HG03354 (cell line): ENCODE data around the gene SMTNL1.

ENCODE experiments used
- ATAC-seq: cut with Tn5 transposase; IDR thresholded peaks from one replicate; pipeline ENCODE4 v1.9.1; 2021; ENCODE audit warnings: mild to moderate bottlenecking; ENCODE audit not compliant: unreplicated experiment, poor library complexity, severe bottlenecking

Gene SMTNL1

DNA sequence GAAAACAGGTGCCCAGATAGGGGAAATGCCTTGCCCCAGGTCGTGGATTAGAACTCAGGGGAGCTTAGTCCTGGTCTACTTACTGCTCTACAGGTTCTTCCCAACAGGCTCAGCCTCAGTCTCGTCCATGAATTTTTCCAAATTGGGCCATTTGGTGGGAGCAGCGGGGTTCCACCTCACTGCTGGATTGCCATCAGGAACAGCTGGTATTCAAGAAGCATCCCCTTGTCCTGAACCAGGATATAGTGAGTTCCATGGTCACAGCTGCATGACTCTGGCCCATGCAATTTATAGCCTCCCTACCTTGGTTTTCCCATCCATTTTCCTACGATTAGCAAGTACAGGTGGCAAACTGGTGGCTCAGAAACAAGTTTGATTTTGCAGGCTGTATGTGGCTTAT, 36.7 kb downstream of the SMTNL1 start:
- no peak for ATAC-seq

DNA sequence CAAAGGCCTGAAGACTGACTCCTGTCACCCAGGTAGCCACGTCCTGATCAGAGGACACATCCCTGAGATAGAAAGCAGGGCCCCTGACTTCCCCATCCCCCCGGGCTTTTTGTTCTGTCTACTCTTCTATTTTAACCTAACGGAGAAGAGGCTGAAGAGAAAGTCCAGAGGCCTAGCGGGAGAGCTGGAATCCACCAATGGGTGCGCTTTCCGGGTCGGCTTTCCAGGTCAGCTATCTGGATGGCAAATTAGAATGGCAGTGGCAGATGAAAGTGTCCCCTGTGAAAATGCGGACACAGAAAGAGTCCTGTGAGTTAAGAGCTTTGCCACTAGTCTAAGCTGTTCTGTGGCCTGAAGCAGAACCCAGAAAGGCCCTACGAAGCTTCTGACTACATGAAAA, 46.9 kb downstream of the SMTNL1 start:
- no peak for ATAC-seq

GRCh38 chr11:57585301-57585700, 47.9 kb downstream of the SMTNL1 start:
- no peak for ATAC-seq

GRCh38 chr11:57586711-57587245, 49.4 kb downstream of the SMTNL1 start:
- no peak for ATAC-seq

DNA sequence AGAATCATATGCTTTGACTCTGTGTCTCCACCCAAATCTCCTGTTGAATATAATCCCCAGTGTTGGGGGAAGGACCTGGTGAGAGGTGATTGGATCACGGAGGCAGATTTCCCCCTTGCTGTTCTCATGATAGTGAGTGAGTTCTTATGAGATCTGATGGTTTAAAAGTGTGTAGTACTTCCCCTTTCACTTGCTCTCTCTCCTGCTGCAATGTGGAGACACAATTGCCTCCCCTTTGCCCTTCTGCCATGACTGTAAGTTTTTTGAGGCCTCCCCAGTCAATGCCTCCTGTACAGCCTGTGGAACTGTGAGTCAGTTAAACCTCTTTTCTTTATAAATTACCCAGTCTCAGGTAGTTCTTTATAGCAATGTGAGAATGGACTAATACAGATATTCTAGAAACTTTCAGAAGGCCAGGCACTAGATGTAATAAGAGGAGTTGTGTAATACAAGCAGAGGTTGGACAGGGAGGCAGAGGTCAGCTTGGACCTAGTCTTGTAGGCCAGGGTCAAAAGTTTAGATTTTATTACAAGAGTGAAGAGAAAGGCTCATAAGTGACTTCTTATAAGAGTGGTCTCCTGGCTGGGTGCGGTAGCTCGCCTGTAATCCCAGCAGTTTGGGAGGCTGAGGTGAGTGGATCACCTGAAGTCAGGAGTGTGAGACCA, 50.8 kb downstream of the SMTNL1 start:
- ATAC-seq = no peak

- no peak for ATAC-seq
Measured at GRCh38 chr11:57596266-57596885, 59.0 kb downstream of the SMTNL1 start.

DNA sequence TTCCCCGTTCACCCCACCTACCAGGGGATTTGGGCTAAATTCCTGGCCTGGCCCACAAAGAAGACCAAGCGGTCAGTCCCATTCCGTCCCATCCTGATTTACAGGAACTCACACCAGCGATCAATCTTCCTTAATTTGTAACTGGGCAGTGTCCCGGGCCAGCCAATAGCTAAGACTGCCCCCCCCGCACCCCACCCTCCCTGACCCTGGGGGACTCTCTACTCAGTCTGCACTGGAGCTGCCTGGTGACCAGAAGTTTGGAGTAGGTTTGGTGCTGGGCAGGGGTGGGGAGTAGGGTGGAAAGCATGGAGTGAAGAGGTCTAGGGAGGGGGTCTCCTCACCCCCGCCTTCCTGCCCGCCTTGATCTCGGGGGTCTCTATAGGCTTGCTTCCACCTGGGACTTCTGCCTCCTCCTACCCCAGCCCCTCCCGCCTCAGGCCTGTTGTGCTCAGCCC, 60.1 kb downstream of the SMTNL1 start, which contains the start of gene SERPING1:
SERPING1 (plus strand) TSS at position 225 of the 455 bp plus-strand sequence. CDS start 586 bp downstream, outside the sequence.
- ATAC-seq = no peak

DNA sequence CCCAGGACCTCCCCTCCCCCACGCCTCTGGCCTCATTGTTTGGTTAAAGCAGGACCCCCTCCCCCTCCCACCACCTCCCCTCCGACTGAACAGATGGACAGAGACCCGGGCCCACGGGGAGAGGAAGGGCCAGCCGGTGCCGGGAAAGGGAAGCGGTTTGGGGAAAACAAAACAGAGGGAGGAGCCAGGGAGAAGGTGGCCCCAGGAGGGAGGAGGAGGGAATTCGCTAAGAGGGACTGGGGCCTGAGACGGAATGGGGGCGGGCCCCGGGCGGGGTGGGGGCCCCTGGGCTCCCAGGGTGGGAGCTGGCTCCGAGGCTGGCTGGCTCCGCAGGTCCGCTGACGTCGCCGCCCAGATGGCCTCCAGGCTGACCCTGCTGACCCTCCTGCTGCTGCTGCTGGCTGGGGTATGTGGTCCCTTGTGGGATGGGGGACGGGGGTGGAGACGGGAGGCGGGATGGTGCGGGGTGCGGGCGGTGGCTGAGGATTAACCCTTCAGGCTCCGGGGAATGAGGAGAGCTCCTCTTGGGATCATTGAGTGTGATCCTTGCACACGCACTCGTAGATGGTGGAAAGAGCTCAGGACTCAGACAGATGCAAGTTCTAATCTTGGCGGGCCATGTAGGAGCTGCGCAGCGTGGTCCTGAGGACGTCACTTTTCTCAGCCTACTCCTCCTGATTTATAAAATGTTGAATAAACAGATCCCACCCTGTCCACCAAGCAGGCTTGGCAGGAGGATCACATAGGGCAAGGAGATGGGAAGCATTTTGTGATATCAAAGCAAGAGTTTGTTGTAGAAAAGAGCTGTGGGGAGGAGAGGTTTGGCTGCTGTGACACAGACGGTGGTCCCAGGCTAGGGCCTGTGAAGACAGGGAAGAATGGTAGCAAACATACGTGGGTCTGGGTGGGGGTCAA, 60.8 kb downstream of the SMTNL1 start:
- no peak for ATAC-seq

DNA sequence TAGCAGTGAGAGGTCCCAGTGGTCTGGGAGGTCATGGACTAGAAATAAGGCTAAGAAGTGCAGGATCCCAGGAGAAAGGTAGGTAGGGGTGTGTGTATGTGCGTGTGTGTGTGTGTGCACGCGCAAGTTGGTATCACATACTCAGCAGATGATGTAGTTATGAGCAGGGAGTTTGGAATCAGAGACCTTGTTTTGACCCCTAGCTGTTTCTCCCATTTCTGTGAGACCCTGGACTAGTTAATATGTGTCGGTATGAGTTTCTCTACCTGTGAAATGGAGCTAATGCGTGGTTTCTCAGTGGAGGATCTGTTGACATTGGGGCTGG, 61.4 kb downstream of the SMTNL1 start:
- no peak for ATAC-seq

DNA sequence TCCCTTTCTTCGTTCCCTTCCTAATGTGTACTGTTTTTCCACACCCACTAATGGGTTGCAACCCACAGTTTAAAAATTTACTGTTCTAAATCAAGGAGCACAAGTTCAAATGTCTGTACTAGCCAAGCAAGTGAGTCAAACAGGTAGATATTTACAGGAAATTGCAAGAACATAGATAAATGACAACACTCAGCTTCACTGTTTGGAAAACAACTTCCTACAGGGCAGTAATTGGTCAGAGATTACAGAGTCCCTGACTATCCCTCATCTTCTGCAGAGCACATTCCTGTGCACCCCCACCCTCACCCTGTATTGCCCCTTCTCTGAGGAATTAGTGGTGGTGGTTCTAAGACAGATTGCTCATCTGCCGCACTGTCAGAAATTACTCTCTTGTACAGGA, 62.0 kb downstream of the SMTNL1 start:
- no peak for ATAC-seq
